GM23338 (cell line): ENCODE results near the gene SLC43A2. TPM values are rescaled to one million over a fixed set of nuclear protein-coding genes. Genes with fewer than 3 reads are reported as not detected.

Source experiments
- ATAC-seq: fragments of 200-7000 bp; cut with Tn5 transposase; 3 replicates; pipeline ENCODE4 v1.9.1; 2020
- DNase-seq: peaks from one replicate; pipeline ENCODE4 v3.0.0-alpha.2; 2015; ENCODE audit warnings: low spot score
- H2AFZ ChIP-seq: fragments of 200-600 bp; sonication (generic); 2 replicates; pipeline ENCODE4 v1.8.0; 2016; ENCODE audit warnings: antibody characterized with exemption, mild to moderate bottlenecking, moderate library complexity
- H3F3A ChIP-seq: fragments of 200-600 bp; sonication (generic); replicated peaks from 2 replicates; pipeline ENCODE4 v1.8.0; 2017; ENCODE audit warnings: antibody characterized with exemption, mixed run types, low read depth
- H3K27ac ChIP-seq: fragments of 200-600 bp; sonication (generic); 2 replicates; pipeline ENCODE4 v1.6.1; 2016; ENCODE audit warnings: low read depth
- H3K27me3 ChIP-seq: fragments of 200-600 bp; sonication (generic); 2 replicates; pipeline ENCODE4 v1.8.0; 2016; ENCODE audit warnings: mild to moderate bottlenecking, mixed run types, moderate library complexity; ENCODE audit not compliant: insufficient read depth
- H3K36me3 ChIP-seq: fragments of 200-600 bp; sonication (generic); 2 replicates; pipeline ENCODE4 v1.8.0; 2016; ENCODE audit warnings: mild to moderate bottlenecking; ENCODE audit not compliant: insufficient read depth
- H3K4me1 ChIP-seq: fragments of 200-600 bp; sonication (generic); 2 replicates; pipeline ENCODE4 v1.8.0; 2016; ENCODE audit warnings: mild to moderate bottlenecking, moderate library complexity; ENCODE audit not compliant: insufficient read depth
- H3K4me2 ChIP-seq: fragments of 200-600 bp; sonication (generic); 2 replicates; pipeline ENCODE4 v1.7.1; 2017; ENCODE audit warnings: mixed run types
- H3K4me3 ChIP-seq: fragments of 200-600 bp; sonication (generic); 2 replicates; pipeline ENCODE4 v1.6.1; 2016; ENCODE audit warnings: mixed run types
- H3K79me2 ChIP-seq: fragments of 200-600 bp; sonication (generic); replicated peaks from 2 replicates; pipeline ENCODE4 v1.8.0; 2017; ENCODE audit warnings: mild to moderate bottlenecking; ENCODE audit not compliant: insufficient read depth
- H3K9me2 ChIP-seq: fragments of 200-600 bp; sonication (generic); 2 replicates; pipeline ENCODE4 v1.8.0; 2017; ENCODE audit not compliant: insufficient read depth
- H4K20me1 ChIP-seq: fragments of 200-600 bp; sonication (generic); replicated peaks from 2 replicates; pipeline ENCODE4 v1.8.0; 2017; ENCODE audit warnings: mild to moderate bottlenecking; ENCODE audit not compliant: insufficient read depth
- H3K27ac Mint-ChIP-seq: 2 replicates; pipeline ENCODE4 v1.8.0; 2020; ENCODE audit warnings: inconsistent platforms, mild to moderate bottlenecking, moderate library complexity, mixed read lengths
- H3K27me3 Mint-ChIP-seq: 3 replicates; pipeline ENCODE4 v1.8.0; 2022; ENCODE audit warnings: low read depth, mild to moderate bottlenecking, moderate library complexity, mixed read lengths, inconsistent platforms; ENCODE audit not compliant: insufficient read depth, poor library complexity
- H3K36me3 Mint-ChIP-seq: 3 replicates; pipeline ENCODE4 v1.8.0; 2021; ENCODE audit warnings: low read depth, mild to moderate bottlenecking, inconsistent platforms, moderate library complexity, mixed read lengths
- H3K4me1 Mint-ChIP-seq: 3 replicates; pipeline ENCODE4 v1.8.0; 2020; ENCODE audit warnings: mild to moderate bottlenecking, inconsistent platforms, mixed read lengths
- H3K4me3 Mint-ChIP-seq: 3 replicates; pipeline ENCODE4 v1.8.0; 2021; ENCODE audit warnings: moderate library complexity, mild to moderate bottlenecking, inconsistent platforms, mixed read lengths
- H3K9me3 Mint-ChIP-seq: 3 replicates; pipeline ENCODE4 v1.8.0; 2020; ENCODE audit warnings: moderate library complexity, mild to moderate bottlenecking, inconsistent platforms, mixed read lengths
- CREB1 ChIP-seq: fragments of 250-450 bp; sonication (Bioruptor Pico); IDR thresholded peaks from 2 replicates; pipeline ENCODE4 v1.5.0; 2020; ENCODE audit warnings: low read depth, mild to moderate bottlenecking, moderate library complexity
- EZH2 ChIP-seq: fragments of 200-600 bp; sonication (generic); IDR thresholded peaks from one replicate; pipeline ENCODE4 v1.8.0; 2017; ENCODE audit warnings: antibody characterized with exemption, mild to moderate bottlenecking, low read depth; ENCODE audit not compliant: unreplicated experiment
- EZH2phosphoT487 ChIP-seq: fragments of 200-600 bp; sonication (generic); IDR thresholded peaks from one replicate; pipeline ENCODE4 v1.8.1; 2018; ENCODE audit warnings: antibody characterized with exemption; ENCODE audit not compliant: unreplicated experiment
- JUNB ChIP-seq: IDR thresholded peaks from one replicate; pipeline ENCODE4 v1.6.1; 2016; ENCODE audit warnings: antibody characterized with exemption; ENCODE audit not compliant: unreplicated experiment
- NANOG ChIP-seq: IDR thresholded peaks from 2 replicates; pipeline ENCODE4 v1.6.1; 2016; ENCODE audit warnings: antibody characterized with exemption, borderline replicate concordance
- POLR2AphosphoS5 ChIP-seq: IDR thresholded peaks from 2 replicates; pipeline ENCODE4 v1.6.1; 2016; ENCODE audit warnings: antibody characterized with exemption, low read depth
- STAT1 ChIP-seq: IDR thresholded peaks from one replicate; pipeline ENCODE4 v1.6.1; 2016; ENCODE audit warnings: antibody characterized with exemption; ENCODE audit not compliant: unreplicated experiment
- ZNF114 ChIP-seq: fragments of 250-450 bp; sonication (Bioruptor Pico); IDR thresholded peaks from 2 replicates; pipeline ENCODE4 v1.5.0; 2020; ENCODE audit warnings: mild to moderate bottlenecking, moderate library complexity
- ZNF331 ChIP-seq: fragments of 250-450 bp; sonication (Bioruptor Pico); IDR thresholded peaks from 2 replicates; pipeline ENCODE4 v1.5.0; 2020; ENCODE audit warnings: low read depth, mild to moderate bottlenecking, moderate library complexity
- polyA plus RNA-seq: library from polyadenylated mRNA; unstranded; fragments of >200 nt; fragmentation: Nextera tagmentation; extraction: Ambion mirVana; gene quantifications from 2 replicates; pipeline ENCODE4 v1.2.1, GENCODE V29; 2016
- total RNA-seq: library from RNA; depleted of rRNA; stranded (reverse); fragments of >200 nt; shearing (Covaris generic); gene quantifications from 2 replicates; pipeline ENCODE4 v1.2.3, GENCODE V29; 2014
- TF ChIP-seq, protein P1 (sequence below): fragments of 250-450 bp; sonication (Bioruptor Pico); IDR thresholded peaks from 2 replicates; pipeline ENCODE4 v1.5.0; 2020; ENCODE audit warnings: mild to moderate bottlenecking, moderate library complexity
- TF ChIP-seq, protein P2 (sequence below): IDR thresholded peaks from 2 replicates; pipeline ENCODE4 v1.6.1; 2016; ENCODE audit warnings: antibody characterized with exemption
- TF ChIP-seq, protein P3 (sequence below): IDR thresholded peaks from one replicate; pipeline ENCODE4 v1.6.1; 2018; ENCODE audit warnings: antibody characterized with exemption; ENCODE audit not compliant: unreplicated experiment
- TF ChIP-seq, protein P4 (sequence below), 2 experiments: fragments of 200-600 bp in 1 of 2; sonication (generic) in 1 of 2; conservative IDR thresholded peaks; 2 replicates each; pipeline versions ENCODE4 v1.5.1 to v1.6.1; 2016 to 2017; ENCODE audit warnings: antibody characterized with exemption in 2 of 2, low read depth in 2 of 2, mild to moderate bottlenecking in 2 of 2, moderate library complexity in 1 of 2

The SLC43A2 gene
- total and polyA plus RNA-seq, 2 experiments from 2014 or later, result 2.2 to 9.8 TPM

DNA sequence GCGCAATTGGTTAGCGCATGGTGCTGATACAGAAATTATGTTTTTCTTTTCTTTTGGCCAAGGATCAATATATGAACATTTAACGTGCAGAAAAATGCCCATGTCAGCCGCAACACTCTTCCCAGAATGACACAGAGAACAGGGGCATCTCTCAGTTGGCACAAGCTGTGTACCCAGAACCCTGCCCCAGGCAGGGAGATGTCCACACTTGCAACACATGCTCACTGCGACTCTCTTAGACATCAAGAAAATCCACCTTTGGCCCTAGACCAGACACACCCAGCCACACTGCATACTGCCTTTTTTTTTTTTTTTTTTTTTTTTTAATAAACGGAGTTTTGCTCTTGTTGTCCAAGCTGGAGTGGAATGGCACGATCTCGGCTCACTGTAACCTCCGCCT lies 83.0 kb downstream of the SLC43A2 start (continued):
- TF ChIP-seq EZH2, result no peak
- no peak for TF ChIP-seq ZNF114 (CRISPR knock-in tag)
- TF ChIP-seq CREB1, result no peak

DNA sequence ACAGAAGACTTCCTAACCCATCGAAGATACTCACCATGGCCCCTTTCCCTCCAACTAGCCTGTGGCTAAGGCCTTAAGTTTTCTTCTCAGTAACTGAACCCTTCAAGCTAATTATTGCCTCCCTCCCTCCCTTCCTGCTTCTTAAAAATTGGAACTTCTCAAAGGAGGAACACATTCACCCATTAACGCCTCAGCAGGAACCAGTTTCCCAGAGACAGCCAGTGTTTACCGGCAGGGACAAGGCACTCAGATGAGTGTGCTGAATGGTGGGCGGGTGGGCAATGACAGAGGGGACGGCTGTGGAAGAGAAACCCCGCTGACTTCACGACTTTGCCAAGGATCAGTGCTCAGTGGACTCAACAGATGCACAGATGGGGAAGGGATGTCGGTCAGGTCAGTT lies 86.3 kb downstream of the SLC43A2 start:
- Histone ChIP-seq H3K79me2 (no peaks in the 10 kb centered on the region), H3K4me3 (no peak overlapping the region), H2AFZ (no peak overlapping the region), H3K27me3 (no peaks in the 10 kb centered on the region), H3K4me2 (no peak overlapping the region), H3F3A (no peaks in the 10 kb centered on the region), H3K4me1 (no peaks in the 10 kb centered on the region), H4K20me1 (peaks cover 5% of the 10 kb centered on the region; the same call in 1 of the 2 replicates), H3K9me2 (no peaks in the 10 kb centered on the region), H3K36me3 (peaks cover 34% of the 10 kb centered on the region), H3K27ac (no peak overlapping the region)
- peaks cover 3% of the 10 kb centered on the region; the same call in 1 of the 3 replicates for H3K4me1 Mint-ChIP-seq
- peaks cover 47% of the 10 kb centered on the region for H3K36me3 Mint-ChIP-seq
- no peak overlapping the region for H3K27ac Mint-ChIP-seq
- TF ChIP-seq JUNB (no peak), CREB1 (no peak), ZNF331 (CRISPR knock-in tag) (no peak), NANOG (no peak), STAT1 (no peak), EZH2 (no peak), POLR2AphosphoS5 (no peak), EZH2phosphoT487 (no peak), ZNF114 (CRISPR knock-in tag) (no peak)
- TF ChIP-seq, protein P1, sequence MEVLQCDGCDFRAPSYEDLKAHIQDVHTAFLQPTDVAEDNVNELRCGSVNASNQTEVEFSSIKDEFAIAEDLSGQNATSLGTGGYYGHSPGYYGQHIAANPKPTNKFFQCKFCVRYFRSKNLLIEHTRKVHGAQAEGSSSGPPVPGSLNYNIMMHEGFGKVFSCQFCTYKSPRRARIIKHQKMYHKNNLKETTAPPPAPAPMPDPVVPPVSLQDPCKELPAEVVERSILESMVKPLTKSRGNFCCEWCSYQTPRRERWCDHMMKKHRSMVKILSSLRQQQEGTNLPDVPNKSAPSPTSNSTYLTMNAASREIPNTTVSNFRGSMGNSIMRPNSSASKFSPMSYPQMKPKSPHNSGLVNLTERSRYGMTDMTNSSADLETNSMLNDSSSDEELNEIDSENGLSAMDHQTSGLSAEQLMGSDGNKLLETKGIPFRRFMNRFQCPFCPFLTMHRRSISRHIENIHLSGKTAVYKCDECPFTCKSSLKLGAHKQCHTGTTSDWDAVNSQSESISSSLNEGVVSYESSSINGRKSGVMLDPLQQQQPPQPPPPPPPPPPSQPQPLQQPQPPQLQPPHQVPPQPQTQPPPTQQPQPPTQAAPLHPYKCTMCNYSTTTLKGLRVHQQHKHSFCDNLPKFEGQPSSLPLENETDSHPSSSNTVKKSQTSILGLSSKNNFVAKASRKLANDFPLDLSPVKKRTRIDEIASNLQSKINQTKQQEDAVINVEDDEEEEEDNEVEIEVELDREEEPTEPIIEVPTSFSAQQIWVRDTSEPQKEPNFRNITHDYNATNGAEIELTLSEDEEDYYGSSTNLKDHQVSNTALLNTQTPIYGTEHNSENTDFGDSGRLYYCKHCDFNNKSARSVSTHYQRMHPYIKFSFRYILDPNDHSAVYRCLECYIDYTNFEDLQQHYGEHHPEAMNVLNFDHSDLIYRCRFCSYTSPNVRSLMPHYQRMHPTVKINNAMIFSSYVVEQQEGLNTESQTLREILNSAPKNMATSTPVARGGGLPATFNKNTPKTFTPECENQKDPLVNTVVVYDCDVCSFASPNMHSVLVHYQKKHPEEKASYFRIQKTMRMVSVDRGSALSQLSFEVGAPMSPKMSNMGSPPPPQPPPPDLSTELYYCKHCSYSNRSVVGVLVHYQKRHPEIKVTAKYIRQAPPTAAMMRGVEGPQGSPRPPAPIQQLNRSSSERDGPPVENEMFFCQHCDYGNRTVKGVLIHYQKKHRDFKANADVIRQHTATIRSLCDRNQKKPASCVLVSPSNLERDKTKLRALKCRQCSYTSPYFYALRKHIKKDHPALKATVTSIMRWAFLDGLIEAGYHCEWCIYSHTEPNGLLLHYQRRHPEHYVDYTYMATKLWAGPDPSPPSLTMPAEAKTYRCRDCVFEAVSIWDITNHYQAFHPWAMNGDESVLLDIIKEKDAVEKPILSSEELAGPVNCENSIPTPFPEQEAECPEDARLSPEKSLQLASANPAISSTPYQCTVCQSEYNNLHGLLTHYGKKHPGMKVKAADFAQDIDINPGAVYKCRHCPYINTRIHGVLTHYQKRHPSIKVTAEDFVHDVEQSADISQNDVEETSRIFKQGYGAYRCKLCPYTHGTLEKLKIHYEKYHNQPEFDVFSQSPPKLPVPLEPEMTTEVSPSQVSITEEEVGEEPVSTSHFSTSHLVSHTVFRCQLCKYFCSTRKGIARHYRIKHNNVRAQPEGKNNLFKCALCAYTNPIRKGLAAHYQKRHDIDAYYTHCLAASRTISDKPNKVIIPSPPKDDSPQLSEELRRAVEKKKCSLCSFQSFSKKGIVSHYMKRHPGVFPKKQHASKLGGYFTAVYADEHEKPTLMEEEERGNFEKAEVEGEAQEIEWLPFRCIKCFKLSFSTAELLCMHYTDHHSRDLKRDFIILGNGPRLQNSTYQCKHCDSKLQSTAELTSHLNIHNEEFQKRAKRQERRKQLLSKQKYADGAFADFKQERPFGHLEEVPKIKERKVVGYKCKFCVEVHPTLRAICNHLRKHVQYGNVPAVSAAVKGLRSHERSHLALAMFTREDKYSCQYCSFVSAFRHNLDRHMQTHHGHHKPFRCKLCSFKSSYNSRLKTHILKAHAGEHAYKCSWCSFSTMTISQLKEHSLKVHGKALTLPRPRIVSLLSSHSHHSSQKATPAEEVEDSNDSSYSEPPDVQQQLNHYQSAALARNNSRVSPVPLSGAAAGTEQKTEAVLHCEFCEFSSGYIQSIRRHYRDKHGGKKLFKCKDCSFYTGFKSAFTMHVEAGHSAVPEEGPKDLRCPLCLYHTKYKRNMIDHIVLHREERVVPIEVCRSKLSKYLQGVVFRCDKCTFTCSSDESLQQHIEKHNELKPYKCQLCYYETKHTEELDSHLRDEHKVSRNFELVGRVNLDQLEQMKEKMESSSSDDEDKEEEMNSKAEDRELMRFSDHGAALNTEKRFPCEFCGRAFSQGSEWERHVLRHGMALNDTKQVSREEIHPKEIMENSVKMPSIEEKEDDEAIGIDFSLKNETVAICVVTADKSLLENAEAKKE, result no peak
- TF ChIP-seq, protein P2, sequence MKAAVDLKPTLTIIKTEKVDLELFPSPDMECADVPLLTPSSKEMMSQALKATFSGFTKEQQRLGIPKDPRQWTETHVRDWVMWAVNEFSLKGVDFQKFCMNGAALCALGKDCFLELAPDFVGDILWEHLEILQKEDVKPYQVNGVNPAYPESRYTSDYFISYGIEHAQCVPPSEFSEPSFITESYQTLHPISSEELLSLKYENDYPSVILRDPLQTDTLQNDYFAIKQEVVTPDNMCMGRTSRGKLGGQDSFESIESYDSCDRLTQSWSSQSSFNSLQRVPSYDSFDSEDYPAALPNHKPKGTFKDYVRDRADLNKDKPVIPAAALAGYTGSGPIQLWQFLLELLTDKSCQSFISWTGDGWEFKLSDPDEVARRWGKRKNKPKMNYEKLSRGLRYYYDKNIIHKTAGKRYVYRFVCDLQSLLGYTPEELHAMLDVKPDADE, result no peak
- TF ChIP-seq, protein P3, sequence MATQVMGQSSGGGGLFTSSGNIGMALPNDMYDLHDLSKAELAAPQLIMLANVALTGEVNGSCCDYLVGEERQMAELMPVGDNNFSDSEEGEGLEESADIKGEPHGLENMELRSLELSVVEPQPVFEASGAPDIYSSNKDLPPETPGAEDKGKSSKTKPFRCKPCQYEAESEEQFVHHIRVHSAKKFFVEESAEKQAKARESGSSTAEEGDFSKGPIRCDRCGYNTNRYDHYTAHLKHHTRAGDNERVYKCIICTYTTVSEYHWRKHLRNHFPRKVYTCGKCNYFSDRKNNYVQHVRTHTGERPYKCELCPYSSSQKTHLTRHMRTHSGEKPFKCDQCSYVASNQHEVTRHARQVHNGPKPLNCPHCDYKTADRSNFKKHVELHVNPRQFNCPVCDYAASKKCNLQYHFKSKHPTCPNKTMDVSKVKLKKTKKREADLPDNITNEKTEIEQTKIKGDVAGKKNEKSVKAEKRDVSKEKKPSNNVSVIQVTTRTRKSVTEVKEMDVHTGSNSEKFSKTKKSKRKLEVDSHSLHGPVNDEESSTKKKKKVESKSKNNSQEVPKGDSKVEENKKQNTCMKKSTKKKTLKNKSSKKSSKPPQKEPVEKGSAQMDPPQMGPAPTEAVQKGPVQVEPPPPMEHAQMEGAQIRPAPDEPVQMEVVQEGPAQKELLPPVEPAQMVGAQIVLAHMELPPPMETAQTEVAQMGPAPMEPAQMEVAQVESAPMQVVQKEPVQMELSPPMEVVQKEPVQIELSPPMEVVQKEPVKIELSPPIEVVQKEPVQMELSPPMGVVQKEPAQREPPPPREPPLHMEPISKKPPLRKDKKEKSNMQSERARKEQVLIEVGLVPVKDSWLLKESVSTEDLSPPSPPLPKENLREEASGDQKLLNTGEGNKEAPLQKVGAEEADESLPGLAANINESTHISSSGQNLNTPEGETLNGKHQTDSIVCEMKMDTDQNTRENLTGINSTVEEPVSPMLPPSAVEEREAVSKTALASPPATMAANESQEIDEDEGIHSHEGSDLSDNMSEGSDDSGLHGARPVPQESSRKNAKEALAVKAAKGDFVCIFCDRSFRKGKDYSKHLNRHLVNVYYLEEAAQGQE, result no peak
- TF ChIP-seq, protein P4, sequence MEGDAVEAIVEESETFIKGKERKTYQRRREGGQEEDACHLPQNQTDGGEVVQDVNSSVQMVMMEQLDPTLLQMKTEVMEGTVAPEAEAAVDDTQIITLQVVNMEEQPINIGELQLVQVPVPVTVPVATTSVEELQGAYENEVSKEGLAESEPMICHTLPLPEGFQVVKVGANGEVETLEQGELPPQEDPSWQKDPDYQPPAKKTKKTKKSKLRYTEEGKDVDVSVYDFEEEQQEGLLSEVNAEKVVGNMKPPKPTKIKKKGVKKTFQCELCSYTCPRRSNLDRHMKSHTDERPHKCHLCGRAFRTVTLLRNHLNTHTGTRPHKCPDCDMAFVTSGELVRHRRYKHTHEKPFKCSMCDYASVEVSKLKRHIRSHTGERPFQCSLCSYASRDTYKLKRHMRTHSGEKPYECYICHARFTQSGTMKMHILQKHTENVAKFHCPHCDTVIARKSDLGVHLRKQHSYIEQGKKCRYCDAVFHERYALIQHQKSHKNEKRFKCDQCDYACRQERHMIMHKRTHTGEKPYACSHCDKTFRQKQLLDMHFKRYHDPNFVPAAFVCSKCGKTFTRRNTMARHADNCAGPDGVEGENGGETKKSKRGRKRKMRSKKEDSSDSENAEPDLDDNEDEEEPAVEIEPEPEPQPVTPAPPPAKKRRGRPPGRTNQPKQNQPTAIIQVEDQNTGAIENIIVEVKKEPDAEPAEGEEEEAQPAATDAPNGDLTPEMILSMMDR (conservative IDR thresholded peaks at IDR 0.05; ENCODE audit: low read depth in 2 of 2), result no peak
- no peak overlapping the region for H3K4me3 Mint-ChIP-seq
- no peaks in the 10 kb centered on the region for H3K27me3 Mint-ChIP-seq
- no peaks in the 10 kb centered on the region for H3K9me3 Mint-ChIP-seq
- DNase-seq (no peak), ATAC-seq (no peak)
